ENCODE data around the gene SELENOI.

GRCh38 chr2:26422947-26423629 is 77.1 kb downstream of the SELENOI start:
- TF ChIP-seq CTCF (conservative IDR thresholded peaks at IDR 0.05 in 1 of 2, IDR thresholded peaks at IDR 0.05 in 1 of 2; ENCODE audit: extremely low read depth in 1 of 2, insufficient read depth in 1 of 2, low read depth in 1 of 2, low read length in 2 of 2) (no peak), EZH2 (IDR thresholded peaks at IDR 0.05; ENCODE audit: borderline replicate concordance, low read length) (no peak)

Data from mammary epithelial cell (primary cell).